GM20000 (cell line): ENCODE results near the gene LIN7A.

ENCODE experiments used
- DNase-seq: peaks from one replicate; pipeline ENCODE4 v3.0.0; 2012; ENCODE audit warnings: low spot score
- CTCF ChIP-seq: IDR thresholded peaks from 2 replicates; pipeline ENCODE4 v1.5.1; 2012; ENCODE audit warnings: mild to moderate bottlenecking, control low read depth; ENCODE audit errors: extremely low read depth, missing control alignments

The LIN7A gene

GRCh38 chr12:80937391-80938238 is at the start of gene LIN7A:
TSS of gene LIN7A (minus strand) at chr12:80937934. CDS start at chr12:80937722, 212 bp downstream.
- peak; percentile 38 for DNase-seq
- TF ChIP-seq CTCF = no peak

- DNase-seq = no peak
- TF ChIP-seq CTCF = no peak
Measured at GRCh38 chr12:80986224-80986623, 48.5 kb upstream of the LIN7A start.

GRCh38 chr12:80979816-80980215 is 42.1 kb upstream of the LIN7A start:
- TF ChIP-seq CTCF = no peak

GRCh38 chr12:80979251-80979650 is 41.5 kb upstream of the LIN7A start:
- DNase-seq = no peak
- TF ChIP-seq CTCF = no peak

More at GRCh38 chr12:80979816-80980215, 42.1 kb upstream of the LIN7A start:
- no peak for DNase-seq

GRCh38 chr12:80977346-80977745 is 39.6 kb upstream of the LIN7A start:
- no peak for TF ChIP-seq CTCF

GRCh38 chr12:80968326-80968725 is 30.6 kb upstream of the LIN7A start:
- DNase-seq = no peak
- TF ChIP-seq CTCF = no peak

More at GRCh38 chr12:80977346-80977745, 39.6 kb upstream of the LIN7A start:
- DNase-seq = no peak

- no peak for TF ChIP-seq CTCF
Measured at GRCh38 chr12:80967565-80967964, 29.8 kb upstream of the LIN7A start.

More at GRCh38 chr12:80967565-80967964, 29.8 kb upstream of the LIN7A start:
- no peak for DNase-seq
